ENCODE data around the gene GLI2. TPM values are rescaled to one million over a fixed set of nuclear protein-coding genes. Genes with fewer than 3 reads are reported as not detected.

The GLI2 gene
- total and polyA plus RNA-seq, 7 donors: 0.20 to 2.4 (median 0.66) TPM

- intact Hi-C loops (cut with DNase I): no loop called here
- H3K27ac ChIP-seq: no peak overlapping the region
- no peak overlapping the region for H3K4me3 ChIP-seq
These were observed 24.1 kb downstream of the GLI2 start for GRCh38 chr2:120759543-120760331.

GRCh38 chr2:120760446-120761135, 24.9 kb downstream of the GLI2 start:
- WGBS, 3 donors: 51 to 62% (median 56%) methylated on average over 8 of the region's 8 CpGs
- ATAC-seq (peak in 2 of 4 donors; percentile 50 to 62), DNase-seq (peak; percentile 74 to 85)
- Histone ChIP-seq H3K36me3 (ENCODE audit: insufficient read depth in 1 of 2, low read depth in 1 of 2) (no peaks in the 10 kb centered on the region), H3K9me3 (no peaks in the 10 kb centered on the region), H3K4me1 (no peaks in the 10 kb centered on the region), H3K27me3 (ENCODE audit: insufficient read depth in 3 of 3, low read length in 2 of 3) (no peaks in the 10 kb centered on the region), H3K4me3 (no peak overlapping the region), H3K27ac (no peak overlapping the region)
- intact Hi-C loops (cut with DNase I): no loop called here
- TF ChIP-seq CTCF (IDR thresholded peaks at IDR 0.05): no peak

More at GRCh38 chr2:120759543-120760331, 24.1 kb downstream of the GLI2 start:
- no peaks in the 10 kb centered on the region for H3K36me3 ChIP-seq (ENCODE audit: insufficient read depth in 1 of 2, low read depth in 1 of 2)
- H3K9me3 ChIP-seq: no peaks in the 10 kb centered on the region
- no peaks in the 10 kb centered on the region for H3K4me1 ChIP-seq
- no peak for DNase-seq
- H3K27me3 ChIP-seq (ENCODE audit: insufficient read depth in 3 of 3, low read length in 2 of 3): no peaks in the 10 kb centered on the region
- 76 to 80% (median 79%) methylated on average over 7 of the region's 7 CpGs for WGBS, 3 donors
- no peak for ATAC-seq
- TF ChIP-seq CTCF (IDR thresholded peaks at IDR 0.05): no peak

GRCh38 chr2:120761164-120761861, 25.6 kb downstream of the GLI2 start:
- 57 to 75% (median 61%) methylated on average over 8 of the region's 8 CpGs for WGBS, 3 donors

GRCh38 chr2:120761911-120762310, 26.2 kb downstream of the GLI2 start:
- no peaks in the 10 kb centered on the region for H3K4me1 ChIP-seq
- ATAC-seq (no peak), DNase-seq (no peak)
- no peaks in the 10 kb centered on the region for H3K36me3 ChIP-seq (ENCODE audit: insufficient read depth in 1 of 2, low read depth in 1 of 2)
- H3K9me3 ChIP-seq: no peaks in the 10 kb centered on the region
- intact Hi-C loops (cut with DNase I): no loop called here
- no peak overlapping the region for H3K27ac ChIP-seq
- TF ChIP-seq CTCF (IDR thresholded peaks at IDR 0.05): no peak
- 78 to 88% (median 80%) methylated on average over 5 of the region's 5 CpGs for WGBS, 3 donors
- H3K27me3 ChIP-seq (ENCODE audit: insufficient read depth in 3 of 3, low read length in 2 of 3): no peaks in the 10 kb centered on the region
- no peak overlapping the region for H3K4me3 ChIP-seq

More at GRCh38 chr2:120761164-120761861, 25.6 kb downstream of the GLI2 start:
- Histone ChIP-seq H3K36me3 (ENCODE audit: insufficient read depth in 1 of 2, low read depth in 1 of 2) (no peaks in the 10 kb centered on the region), H3K27me3 (ENCODE audit: insufficient read depth in 3 of 3, low read length in 2 of 3) (no peaks in the 10 kb centered on the region), H3K4me1 (no peaks in the 10 kb centered on the region), H3K4me3 (no peak overlapping the region), H3K9me3 (no peaks in the 10 kb centered on the region), H3K27ac (no peak overlapping the region)
- ATAC-seq (no peak), DNase-seq (no peak)
- intact Hi-C loops (cut with DNase I): no loop called here
- no peak for TF ChIP-seq CTCF (IDR thresholded peaks at IDR 0.05)
